Measurements from ENCODE around the gene EPHA6.
"Not testable (repeated sequence)": the region's sequence is repeated elsewhere in the genome, so short reads cannot be mapped to it uniquely, and the experiment has no call there.

EPHA6 gene

GRCh38 chr3:97438131-97438530 lies 623.7 kb downstream of the EPHA6 start:
- TF ChIP-seq CTCF (IDR thresholded peaks at IDR 0.05; ENCODE audit: low read depth, low read length), result no peak
- no peak overlapping the region for H3K4me3 ChIP-seq (ENCODE audit: low read depth, low read length)

- no peak overlapping the region for H3K4me3 ChIP-seq (ENCODE audit: low read depth, low read length)
- no peak for TF ChIP-seq CTCF (IDR thresholded peaks at IDR 0.05; ENCODE audit: low read depth, low read length)
Observed at GRCh38 chr3:97439373-97439772, 625.0 kb downstream of the EPHA6 start.

- no peak for TF ChIP-seq CTCF (IDR thresholded peaks at IDR 0.05; ENCODE audit: low read depth, low read length)
- H3K4me3 ChIP-seq (ENCODE audit: low read depth, low read length), result no peak overlapping the region
Observed at GRCh38 chr3:97464035-97464434, 649.6 kb downstream of the EPHA6 start.

GRCh38 chr3:97470481-97470880 lies 656.1 kb downstream of the EPHA6 start:
- no peak overlapping the region for H3K4me3 ChIP-seq (ENCODE audit: low read depth, low read length)
- no peak for TF ChIP-seq CTCF (IDR thresholded peaks at IDR 0.05; ENCODE audit: low read depth, low read length)

- TF ChIP-seq CTCF (IDR thresholded peaks at IDR 0.05; ENCODE audit: low read depth, low read length), result no peak
- no peak overlapping the region for H3K4me3 ChIP-seq (ENCODE audit: low read depth, low read length)
Observed at GRCh38 chr3:97479740-97480139, 665.3 kb downstream of the EPHA6 start.

- not testable (repeated sequence) for H3K4me3 ChIP-seq (ENCODE audit: low read depth, low read length)
Observed at GRCh38 chr3:97480696-97481289, 666.4 kb downstream of the EPHA6 start.

- no peak for TF ChIP-seq CTCF (IDR thresholded peaks at IDR 0.05; ENCODE audit: low read depth, low read length)
Observed at GRCh38 chr3:97481416-97481815, 667.0 kb downstream of the EPHA6 start.

GRCh38 chr3:97485206-97485605 lies 670.8 kb downstream of the EPHA6 start:
- no peak overlapping the region for H3K4me3 ChIP-seq (ENCODE audit: low read depth, low read length)
- no peak for TF ChIP-seq CTCF (IDR thresholded peaks at IDR 0.05; ENCODE audit: low read depth, low read length)

More at GRCh38 chr3:97481416-97481815, 667.0 kb downstream of the EPHA6 start:
- H3K4me3 ChIP-seq (ENCODE audit: low read depth, low read length), result no peak overlapping the region
